ENCODE measurements around the gene AAK1.
"Not testable (repeated sequence)": the region's sequence is repeated elsewhere in the genome, so short reads cannot be mapped to it uniquely, and the experiment has no call there.

The AAK1 gene

DNA sequence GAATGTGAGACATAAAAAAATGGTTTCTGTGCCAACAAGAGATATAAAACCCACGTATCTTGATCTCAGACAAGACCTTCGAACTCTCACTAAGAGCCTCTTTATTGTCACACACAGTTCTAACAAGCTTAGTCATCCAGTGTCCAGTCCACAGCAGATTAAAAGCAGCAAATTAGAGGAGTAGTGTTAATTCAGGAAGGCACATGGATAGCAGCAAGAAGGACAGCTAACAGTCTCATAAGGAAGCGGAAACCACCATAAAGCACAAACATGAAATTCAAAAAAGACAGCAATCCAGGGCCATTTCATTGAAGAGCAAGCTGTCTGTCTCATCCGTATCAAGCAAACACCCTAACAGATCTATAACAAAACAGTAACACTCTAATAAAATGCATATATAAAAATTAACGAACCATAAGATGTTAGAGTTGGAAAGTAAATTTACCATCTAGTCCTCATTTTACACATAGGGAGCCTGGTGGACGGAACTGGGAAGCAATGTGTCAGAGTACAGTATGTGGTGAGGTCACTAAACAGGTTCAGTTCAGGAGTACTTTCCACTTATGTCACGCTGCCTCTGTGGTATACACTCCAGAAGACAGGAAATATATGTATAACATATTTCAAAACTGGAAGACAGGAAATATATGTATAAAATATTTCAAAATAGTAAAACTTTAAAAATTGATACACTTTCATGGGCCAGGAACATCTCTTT lies 18.3 kb downstream of the AAK1 start:
- no peak for DNase-seq

DNA sequence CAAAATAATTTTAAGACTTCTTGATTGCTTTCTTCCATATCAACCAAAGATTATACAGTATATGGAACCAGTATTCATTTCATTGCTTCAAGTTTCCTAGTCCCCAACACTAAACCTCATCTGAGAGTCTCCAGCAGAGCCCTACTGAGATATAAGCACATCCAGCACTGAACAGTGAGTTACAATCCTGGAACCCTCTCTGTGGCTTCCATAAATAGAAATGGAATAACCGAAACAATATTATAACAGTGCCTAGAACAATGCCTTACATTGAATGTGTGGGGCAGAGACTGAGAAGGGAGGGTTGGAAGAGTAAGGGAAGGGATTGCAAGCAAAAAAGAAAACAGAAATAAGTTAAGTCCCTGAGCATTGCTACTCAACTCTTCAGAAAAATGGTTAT lies 18.9 kb downstream of the AAK1 start:
- DNase-seq: no peak

DNA sequence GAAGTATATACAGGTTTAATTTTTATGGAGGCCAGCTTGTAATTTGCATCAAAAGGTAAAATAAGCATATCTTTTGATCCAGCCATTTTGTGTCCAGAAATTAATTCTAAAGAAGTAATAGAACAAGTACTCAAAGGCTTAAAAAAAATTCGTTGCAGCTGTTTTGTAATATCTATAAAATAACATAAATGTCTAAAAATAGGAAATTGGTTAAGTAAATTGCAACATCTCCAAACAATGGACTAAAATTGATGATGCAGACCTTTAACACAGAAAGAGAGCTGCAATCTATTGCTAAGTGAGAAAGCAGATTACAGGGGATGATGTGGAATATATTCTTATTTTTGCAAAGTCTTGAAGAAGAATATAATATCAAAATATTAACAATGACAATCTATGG lies 19.4 kb downstream of the AAK1 start:
- no peak for DNase-seq

DNA sequence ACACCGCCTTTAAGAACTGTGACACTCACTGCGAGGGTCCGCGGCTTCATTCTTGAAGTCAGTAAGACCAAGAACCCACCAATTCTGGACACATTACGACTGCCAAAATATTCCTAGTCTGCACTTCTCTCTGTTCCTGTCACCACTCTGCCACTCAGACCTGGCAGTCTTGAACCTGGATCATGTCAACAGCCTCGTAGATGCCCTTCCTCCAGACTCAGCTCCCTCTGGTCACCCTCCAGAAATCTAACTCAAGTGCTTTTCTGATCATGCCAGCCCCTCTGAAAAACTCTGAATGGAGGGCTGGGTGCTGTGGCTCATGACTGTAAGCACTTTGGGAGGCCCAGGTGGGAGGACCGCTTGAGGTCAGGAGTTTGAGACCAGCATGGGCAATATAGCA lies 20.3 kb downstream of the AAK1 start:
- DNase-seq: no peak

DNA sequence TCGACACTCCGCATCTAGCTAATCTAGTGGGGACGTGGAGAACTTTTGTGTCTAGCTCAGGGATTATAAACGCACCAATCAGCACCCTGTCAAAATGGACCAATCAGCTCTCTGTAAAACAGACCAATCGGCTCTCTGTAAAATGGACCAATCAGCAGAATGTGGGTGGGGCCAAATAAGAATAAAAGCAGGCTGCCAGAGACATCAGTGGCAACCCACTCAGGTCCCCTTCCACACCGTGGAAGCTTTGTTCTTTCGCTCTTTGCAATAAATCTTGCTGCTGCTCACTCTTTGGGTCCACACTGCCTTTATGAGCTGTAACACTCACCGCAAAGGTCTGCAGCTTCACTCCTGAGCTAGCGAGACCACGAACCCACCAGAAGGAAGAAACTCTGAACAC lies 20.7 kb downstream of the AAK1 start:
- not testable (repeated sequence) for DNase-seq

DNA sequence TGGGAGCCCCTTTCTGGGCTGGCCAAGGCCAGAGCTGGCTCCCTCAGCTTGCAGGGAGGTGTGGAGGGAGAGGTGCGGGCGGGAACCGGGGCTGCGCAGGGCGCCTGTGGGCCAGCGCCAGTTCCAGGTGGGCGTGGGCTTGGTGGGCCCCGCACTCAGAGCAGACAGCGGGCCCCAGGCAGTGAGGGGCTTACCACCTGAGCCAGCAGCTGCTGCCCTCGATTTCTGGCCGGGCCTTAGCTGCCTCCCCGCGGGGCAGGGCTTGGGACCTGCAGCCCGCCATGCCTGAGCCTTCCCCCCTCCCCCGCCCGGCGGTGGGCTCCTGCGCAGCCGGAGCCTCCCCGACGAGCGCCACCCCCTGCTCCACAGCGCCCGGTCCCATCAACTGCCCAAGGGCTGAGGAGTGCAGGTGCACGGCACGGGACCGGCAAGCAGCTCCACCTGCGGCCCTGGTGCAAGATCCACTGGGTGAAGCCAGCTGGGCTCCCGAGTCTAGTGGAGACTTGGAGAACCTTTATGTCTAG lies 21.5 kb downstream of the AAK1 start:
- not testable (repeated sequence) for DNase-seq

DNA sequence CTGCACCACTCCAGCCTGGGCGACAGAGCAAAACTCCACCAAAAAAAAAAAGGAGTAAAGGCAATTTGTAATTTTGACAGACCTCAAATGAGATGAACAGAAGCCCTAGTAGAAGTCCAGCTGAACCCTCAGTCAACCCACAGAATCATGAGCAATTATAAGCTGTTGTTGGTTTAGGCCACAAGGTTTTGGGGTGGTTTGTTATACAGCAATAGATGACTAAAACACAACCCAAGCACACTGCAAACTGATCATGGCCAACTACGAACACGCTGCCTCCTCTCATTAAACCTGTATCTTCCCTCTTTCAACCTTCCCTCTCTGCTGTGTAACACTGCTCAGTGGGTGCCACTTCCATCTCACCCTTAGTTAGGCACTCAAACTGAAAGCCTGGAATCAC lies 22.1 kb downstream of the AAK1 start:
- DNase-seq: no peak

DNA sequence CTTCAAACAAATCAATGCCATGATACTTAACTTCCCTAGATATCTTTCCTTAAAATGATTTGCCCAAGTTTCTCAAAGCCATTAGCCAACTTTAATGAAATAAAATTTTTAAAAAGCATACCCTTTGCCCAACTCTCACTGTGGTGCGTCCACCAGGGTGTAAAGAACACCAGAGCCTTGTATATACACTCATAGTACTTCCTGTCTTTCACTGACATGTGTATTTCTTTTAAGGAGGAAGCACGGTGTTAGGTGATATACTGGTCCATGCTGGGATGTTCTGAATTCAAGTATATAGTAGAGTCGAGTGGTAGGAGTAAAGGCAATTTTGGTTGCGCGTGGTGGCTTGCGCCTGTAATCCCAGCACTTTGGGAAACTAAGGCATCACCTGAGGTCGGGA lies 22.7 kb downstream of the AAK1 start:
- DNase-seq: no peak

DNA sequence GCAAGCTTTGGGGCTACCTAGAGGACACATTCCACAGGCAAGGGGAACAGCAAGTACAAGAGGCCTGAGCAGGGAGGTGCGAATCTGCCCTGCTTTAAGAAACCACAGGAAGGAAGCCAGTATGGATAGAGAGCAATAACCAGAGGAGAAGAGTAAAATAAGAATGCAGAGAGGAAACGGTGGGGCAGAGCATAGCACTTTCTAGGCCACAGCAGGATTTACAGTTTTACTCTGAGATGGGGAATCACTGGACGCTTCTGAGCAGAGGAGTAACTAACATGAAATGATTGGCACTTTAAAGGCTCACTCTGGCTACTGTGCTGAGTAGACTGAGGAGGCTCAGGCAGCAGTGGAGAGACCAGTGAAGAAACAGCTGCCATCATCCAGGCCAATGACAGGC lies 23.8 kb downstream of the AAK1 start:
- DNase-seq: no peak

DNA sequence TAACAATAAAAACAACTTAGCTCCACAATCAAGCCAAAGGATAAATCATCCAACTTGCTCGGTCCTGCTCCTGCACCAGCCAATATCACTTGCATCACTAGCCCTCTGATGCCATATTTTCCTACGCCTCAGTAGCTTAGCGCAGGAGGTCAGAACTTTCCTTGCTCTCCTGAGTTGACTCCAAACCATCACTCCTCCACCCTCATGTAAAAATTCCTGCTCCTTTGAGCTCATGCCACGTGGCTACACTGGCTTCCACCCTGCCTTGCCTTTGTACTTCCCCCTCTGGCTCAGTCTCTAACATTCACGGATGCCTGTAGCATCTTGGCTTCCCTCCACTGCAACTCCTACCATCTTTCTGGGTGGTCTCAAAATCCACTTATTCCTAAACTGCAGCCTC lies 25.2 kb downstream of the AAK1 start:
- DNase-seq: no peak

DNA sequence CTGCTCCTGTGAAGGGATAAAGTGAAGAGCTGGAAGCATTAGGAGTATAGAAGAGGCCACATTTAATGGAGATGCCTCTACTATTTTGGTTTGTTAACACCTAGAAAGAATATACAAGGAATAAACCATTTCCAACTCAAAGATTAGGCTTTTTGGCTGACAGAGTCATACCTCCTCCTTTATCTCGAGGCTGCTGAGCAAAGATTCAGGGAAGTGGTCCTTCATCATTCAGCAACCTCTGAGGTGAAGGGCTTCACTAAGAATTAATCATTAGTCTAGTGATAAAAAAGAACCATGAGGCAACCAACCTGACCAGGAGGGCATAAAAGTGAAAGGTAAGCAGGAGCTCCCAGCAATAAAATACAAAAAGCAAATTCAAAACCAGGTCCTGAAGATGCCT lies 25.8 kb downstream of the AAK1 start:
- DNase-seq: no peak

DNA sequence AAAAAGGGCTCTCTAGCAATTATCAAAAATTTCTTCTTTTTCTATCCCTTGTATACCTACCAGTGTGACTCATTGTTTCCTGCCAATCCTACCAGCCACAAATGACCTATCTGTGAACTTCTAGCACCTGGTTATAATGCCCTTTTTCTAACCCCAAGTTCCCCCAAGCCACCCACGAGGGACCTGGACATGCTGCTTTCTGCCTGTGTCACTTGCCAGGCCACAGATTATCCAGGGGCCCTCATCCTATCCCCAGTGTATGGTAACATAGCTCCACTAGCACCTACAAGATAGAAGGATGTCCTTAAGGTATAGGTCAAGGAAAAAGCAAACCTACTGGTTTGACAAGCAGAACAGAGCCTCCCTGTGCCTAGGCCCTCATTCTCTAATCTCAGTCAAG lies 26.8 kb downstream of the AAK1 start:
- DNase-seq: no peak

DNA sequence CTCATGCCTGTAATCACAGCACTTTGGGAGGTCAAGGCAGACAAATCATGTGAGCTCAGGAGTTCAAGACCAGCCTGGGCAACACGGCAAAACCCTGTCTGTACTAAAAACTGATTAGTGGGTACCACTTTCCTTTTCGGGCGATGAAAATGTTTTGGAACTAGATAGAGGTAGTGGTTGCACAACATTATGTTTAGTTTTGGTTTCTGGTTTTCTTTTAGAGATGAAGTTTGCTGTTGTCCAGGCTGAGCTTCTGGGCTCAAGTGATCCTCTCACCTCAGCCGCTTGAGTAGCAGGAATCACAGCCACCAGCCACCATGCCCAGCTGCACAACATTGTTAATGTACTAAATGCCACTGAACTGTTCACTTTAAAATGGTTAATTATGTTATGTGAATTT lies 27.6 kb downstream of the AAK1 start:
- DNase-seq: no peak

DNA sequence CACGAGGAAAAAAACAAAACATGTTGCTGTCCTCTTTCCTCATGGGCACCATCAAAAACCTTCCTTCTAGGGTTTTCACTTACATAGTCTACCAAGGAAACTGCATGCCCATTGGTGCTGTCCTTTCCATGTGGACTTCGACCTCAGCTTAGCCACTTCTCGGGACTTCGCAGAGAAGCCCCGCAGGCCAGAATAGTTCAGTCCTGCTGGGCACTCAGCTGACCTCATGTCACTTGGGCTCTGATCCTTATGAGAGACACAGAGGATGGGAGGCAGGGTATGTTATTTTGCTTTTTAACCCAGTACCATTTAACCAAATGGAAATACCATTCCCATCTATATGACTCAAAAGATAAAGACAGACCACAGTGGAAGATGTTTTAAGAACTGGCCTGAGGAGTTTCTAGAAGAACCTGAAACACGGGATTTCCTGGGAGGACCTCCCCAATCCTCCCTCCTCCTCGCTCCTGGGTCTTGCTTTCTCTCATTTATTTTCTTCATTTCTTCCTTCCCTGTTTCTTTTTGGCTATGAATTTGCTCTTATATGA lies 28.4 kb downstream of the AAK1 start:
- DNase-seq: no peak

DNA sequence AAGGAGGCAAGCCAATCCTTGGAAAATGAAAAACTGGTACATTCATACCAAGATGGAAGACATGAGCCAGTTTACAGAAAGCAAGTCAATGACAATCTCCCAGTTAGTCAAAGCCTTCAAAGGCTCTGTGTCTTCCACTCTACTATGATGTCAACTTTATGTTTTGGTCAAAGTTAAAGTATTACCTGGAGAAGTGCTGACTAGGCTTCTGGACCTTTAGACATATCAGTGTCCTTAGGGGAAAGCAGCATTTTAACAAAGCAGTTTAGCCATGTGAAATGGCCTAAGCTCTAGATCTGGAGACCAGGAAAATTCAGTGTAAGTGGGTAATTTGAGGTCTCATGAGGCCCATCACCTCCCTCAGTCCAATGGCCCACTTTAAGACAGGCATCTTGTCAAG lies 30.8 kb downstream of the AAK1 start:
- no peak for DNase-seq

DNA sequence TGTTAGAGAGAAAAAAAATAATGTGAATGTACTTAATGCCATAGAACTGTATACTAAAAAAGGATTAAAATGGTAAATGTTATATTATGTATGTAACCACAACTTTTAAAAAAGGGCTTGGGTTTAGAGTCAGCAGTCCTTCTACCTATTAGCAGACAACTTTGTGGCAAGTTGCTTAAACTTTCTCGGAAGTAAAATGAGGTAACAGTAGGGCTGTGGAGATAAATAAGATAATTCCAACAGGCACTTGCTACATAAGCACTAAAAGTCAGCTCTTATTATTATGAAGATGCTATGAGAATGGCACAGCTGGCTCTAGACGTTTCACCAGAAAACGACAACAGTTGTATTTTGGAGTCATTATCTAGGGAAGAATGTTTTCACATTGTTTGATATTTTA lies 31.3 kb downstream of the AAK1 start:
- no peak for DNase-seq

DNA sequence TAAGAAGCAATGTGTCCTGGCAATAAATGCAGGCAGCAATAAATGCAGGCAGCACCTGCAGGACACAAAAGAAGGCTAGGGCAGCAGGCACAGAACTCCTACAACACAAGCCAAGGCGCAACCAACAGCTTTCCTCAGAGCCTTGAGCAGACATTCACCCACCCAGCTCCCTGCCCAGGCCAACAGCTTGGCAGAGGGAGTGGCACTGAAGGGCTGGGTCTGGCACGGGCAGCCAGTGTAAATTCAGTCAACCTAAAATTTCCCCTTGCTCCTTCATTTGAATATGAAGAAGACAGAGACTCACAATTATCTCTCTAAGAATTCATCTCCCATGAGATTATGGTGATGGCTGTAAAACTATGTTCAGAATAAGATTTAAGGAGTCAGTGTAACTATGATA lies 35.4 kb downstream of the AAK1 start:
- no peak for DNase-seq

DNA sequence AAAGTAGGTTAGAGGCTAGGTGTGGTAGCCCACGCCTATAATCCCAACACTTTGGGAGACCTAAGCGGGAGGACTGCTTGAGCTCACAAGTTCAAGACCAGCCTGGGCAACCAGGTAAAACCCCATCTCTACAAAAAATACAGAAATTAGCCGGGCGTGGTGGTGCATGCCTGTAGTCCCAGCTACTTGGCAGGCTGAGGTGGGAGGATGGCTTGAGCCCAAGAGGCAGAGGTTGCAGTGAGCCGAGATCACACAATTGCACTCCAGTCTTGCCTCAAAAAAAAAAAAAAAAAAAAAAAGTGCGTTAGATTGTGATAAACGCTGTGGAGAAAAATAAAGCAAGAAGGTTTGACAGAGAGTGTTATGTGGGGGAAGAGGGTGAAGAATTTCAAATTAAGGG lies 36.8 kb downstream of the AAK1 start:
- DNase-seq: not testable (repeated sequence)

DNA sequence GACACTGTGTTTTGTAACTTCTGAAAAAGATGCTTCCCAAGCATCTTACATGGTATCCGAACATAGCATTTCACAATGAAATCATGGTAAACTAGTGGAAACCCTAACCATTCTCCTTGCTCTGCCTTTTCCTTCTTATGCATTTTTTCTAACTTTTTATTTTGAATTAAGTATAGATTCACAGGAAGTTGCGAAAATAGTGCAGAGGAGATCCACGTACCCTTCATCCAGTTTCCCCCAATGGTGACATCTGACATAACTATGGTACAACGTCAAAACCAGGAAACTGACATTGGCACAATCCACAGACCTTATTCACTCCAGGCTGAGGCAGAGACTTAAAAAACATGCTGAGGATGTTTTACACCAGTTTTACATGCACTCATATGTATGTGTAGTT lies 38.3 kb downstream of the AAK1 start:
- no peak for DNase-seq

DNA sequence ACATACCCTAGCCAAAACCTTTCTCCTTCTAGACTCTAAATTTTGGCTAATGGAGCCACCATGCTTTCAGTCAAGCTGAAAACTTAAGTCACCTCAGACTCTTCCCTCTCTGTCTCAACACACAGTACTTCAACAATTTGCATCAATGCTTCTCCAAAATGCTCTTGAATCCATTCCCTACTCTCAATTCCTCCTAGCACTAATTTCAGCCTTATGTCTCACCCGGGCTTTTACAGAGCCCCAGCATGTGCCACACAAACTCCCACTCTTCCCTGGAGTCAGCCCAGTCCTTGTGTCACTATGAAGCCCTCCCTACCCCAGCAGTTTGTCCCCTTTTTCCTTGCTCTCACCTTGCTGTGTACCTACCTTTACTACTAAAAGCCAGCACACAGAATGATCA lies 38.7 kb downstream of the AAK1 start:
- DNase-seq: no peak

DNA sequence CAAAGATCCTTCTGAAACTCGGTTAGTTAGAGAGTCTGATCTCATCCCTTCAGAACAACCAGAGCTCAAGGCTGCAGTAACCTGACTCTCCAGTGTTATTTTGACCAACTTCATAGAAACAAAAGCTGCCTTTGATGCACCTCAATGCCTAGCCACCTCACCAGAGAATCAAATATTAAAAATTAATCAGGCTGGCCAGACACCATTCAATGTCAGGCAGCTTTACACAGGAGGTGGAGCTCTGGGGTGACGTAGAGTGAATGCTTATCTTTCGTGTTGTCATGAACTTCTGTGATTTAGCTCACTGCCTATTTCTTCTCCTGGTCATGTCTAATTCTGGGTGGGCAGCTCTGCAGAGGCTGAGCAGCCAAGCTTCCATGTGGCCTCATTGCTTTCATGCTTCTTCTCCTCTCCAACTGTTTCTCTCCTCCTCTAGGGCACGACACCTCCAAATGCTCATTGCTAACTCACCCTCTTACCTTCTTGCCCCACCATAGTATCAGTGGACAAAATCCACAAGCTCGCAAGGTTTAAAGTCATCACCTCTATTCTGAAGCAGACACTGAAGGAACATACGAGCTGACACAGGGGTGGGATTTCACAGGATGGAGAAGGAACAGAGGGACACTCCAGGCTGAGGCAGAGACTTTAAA lies 39.4 kb downstream of the AAK1 start:
- DNase-seq: peak in 1 of 56 donors; percentile 3

DNA sequence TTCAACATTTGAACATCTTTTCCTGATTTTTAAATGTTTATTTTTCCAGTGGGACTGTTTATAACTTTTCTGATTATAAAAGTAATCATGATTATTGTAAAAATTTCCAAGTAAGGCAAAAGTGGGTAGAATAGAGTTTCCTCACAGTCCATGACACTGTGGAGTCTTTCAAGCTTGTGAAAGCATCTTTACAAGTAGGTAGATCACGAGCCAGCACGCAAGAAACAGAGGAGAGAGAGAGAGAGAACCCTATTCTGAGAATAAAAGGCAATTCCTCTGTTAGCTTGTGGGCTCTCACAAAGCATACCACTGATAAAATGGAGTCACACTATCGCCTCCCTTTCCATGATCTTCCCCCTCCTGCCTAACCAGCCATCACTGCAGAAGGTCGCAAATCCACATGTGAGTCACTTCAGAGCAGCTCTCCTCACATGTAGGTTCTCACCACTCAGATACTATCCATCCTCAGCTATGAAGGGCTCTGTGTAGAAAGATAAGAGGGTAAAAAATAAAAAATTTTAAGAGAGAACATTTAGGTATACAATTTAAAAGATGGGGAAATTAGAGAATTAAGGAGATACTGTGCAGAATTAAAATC lies 40.3 kb downstream of the AAK1 start:
- no peak for DNase-seq

DNA sequence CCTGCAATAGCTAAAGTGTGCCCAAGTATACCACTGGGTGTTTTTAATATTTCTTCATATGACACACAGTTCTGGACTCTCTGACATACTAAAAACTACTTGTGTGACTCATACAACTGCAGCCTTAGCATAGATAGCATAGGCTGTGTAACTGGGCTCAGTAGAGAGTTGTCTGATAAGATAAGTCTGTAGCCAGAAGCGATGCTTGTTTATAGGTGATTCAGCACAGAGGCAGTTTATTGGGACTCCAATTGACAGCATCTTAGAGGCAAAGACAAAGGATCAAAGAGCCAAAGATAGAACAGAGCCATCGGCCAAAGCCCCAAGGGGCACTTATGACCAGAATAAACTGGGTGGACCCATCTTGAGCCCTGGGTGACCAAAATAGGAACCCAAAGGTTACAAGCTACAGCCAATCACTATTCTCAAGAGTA lies 42.3 kb downstream of the AAK1 start:
- no peak for DNase-seq

Data from amygdala (tissue), 56 donors.